Stimulated activated naive CD4-positive, alpha-beta T cell treated with Interleukin-2 at 50 U/mL for 16 hours (primary cell): ENCODE results near the gene ASIP.
"Not testable (repeated sequence)": the region's sequence is repeated elsewhere in the genome, so short reads cannot be mapped to it uniquely, and the experiment has no call there.

ENCODE experiments used
- DNase-seq: peaks from one replicate; lab custom pipeline; 2025; lab: John Stamatoyannopoulos, UW

ASIP gene

DNA sequence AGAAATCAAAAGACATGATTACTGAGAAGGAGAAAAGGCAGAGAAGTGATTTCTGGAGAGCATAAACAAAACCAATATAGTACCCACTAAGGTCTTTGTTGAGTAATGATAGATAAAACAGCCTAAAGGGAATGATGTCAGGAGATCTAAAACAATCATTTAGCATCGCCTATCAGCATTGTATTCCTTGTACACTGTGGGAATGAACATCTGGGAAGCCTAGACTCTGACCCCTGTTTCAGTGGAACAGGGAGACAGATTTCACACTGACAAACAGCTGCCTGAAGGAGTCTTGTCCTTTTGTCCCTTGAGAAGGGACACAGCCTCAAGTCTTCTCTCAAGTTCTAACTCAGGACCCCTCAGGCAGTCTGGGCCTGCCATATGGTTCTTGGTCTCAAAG, 1.7 kb downstream of the ASIP start:
- DNase-seq, result no peak

DNA sequence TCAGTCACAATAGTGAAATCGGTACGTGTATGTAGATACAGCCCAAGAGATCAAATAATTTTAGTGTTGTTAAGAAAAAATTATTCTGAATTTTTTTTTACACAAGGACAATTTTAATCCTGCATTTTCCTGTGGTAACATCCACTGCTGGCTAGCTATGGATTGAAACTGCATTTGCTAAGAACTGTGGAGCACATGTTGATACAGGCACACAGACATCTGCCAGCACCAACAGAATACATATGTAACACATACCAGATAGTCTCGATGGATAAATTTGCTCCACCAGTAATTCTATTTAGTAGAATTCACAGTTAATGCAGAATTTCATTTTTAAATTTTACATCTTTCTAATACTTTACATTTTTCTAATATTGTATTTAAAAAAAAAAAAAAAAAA, 2.2 kb downstream of the ASIP start:
- DNase-seq, result no peak

DNA sequence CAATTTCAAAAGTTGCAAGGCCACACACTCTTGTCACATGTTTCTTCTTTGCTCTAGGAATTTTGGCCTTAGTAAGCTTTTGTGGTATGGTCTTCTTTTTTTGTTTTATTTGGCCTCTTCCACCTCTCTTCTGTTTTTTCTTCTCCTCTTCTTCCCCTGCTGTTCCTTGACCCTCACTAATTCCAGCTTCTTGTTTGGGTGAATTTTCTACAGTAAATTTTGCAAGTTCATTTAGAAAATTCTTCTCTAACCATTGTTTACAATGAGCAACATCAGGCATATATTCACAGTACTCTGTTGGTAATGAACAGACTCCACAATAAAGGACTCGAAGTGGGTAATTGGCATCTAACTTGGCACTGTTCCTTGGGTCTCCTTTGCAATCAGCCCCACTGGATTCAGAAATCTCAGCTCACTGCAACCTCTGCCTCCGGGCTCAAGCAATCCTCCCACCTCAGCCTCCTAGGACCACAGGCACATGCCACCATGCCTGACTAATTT, 5.0 kb downstream of the ASIP start:
- DNase-seq, result no peak

DNA sequence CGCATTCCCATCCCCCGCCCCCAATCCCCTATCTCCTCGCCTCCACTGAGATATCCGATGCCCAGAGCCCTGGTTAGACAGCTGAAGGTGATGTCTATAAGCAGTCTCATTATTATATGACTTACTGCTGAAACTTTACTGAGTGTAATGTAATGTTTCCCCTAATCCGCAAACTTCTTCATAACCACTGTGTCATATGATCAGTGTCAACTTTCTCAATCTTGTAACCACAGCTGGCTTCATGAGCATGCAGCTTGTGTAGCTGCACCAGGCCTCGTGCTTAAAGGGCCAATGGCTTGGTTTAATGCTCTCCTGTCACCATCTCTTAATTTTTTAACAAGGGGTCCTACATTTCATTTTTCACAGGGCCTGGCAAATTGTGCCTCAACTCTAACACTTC, 8.1 kb downstream of the ASIP start:
- no peak for DNase-seq

DNA sequence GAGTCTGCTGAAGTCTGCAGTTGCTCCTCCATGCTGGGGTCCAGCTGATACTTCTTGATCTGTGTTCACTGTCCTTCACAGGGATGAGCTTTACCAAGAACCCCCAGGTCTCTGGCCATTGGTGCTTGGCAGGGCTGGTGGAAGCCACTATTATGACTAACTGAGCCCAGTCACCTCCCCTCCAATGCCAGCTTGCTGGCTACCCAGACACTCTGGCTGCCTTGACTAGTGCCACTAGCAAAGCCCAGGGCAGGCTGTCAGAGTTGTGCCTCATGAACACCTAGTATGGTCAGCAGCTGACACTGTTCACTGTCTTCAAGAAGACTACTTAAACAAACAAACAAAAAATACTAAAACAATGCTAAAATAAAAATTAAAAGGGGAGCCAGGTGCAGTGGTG, 8.8 kb downstream of the ASIP start:
- no peak for DNase-seq

DNA sequence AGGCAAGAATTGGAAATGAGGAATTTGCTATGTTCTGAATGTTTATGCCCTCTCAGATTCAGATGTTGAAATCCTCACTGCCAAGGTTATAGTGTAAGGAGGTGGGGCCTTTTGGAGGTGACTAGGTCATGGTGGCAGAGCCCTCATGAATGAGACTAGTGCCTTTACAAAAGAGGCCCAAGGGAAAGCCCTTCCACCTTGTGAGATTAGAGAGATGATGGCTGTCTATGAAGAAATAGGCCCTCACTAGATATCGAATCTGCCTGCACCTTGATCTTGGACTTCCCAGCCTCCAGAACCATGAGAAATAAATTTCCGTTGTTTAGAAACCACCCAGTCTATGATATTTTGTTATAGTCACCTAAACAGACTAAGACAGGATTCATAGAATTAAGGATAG, 10.4 kb downstream of the ASIP start:
- DNase-seq, result no peak

DNA sequence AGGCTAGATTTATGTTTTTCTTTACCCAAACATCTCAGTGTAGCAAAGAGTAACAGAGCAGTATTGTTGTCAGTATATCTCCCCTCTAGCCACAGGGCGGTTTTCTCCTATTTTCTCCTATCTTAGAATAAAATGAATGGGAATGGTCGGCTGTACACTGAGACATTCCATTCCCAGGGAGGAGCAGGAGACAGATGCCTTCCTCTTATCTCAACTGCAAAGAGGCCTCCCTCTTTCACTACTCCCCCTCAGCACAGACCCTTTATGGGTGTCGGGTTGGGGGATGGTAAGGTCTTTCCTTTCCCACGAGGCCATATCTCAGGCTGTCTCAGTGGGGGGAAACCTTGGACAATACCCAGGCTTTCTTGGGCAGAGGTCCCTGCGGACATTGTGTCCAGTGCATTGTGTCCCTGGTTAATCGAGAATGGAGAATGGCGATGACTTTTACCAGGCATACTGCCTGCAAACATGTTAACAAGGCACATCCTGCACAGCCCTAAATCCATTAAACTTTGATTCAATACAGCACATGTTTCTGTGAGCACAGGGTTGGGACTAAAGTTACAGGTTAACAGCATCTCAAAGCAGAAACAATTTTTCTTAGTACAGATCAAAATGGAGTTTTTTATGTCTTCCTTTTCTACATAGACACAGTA, 11.3 kb downstream of the ASIP start:
- not testable (repeated sequence) for DNase-seq

DNA sequence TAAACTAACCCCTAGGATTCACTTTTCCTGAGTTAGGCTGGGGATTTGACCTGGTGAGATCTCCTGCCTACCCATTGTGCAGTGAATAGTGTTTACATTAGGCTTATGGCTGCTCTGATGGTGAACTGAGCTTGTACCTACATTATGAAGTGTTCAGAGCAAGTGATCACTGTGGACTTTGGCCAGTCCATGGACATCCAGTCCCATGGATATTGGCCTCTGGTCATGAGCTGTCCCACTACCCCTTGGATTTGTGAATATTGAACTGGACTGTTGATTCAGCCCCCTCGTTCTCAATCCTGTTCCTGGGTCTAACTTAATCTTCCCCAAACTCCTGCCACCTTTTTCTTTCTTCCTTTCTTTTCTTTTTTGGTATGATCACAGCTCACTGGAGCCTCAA, 13.8 kb downstream of the ASIP start:
- no peak for DNase-seq

DNA sequence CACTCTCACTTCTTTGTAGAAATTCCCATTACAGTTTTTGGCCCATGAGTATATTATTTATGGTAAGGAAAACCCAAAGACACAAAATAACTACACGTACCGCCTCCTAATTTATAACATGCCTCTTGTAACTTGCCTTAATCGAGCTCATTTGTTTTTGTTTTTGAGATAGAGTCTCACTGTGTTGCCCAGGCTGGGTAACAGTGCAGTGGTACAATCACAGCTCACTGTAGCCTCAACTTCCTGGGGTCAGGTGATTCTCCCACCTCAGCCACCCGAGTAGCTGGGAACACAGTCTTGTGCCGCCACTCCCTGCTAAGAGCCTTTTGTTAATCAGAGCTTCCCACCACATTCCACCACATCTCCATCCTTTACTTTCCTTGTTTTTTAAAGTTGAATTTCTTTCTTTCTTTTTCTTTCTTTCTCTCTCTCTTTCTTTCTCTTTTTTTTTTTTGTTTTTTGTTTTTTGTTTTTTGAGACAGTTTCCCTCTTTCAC, 15.5 kb downstream of the ASIP start:
- DNase-seq, result no peak

DNA sequence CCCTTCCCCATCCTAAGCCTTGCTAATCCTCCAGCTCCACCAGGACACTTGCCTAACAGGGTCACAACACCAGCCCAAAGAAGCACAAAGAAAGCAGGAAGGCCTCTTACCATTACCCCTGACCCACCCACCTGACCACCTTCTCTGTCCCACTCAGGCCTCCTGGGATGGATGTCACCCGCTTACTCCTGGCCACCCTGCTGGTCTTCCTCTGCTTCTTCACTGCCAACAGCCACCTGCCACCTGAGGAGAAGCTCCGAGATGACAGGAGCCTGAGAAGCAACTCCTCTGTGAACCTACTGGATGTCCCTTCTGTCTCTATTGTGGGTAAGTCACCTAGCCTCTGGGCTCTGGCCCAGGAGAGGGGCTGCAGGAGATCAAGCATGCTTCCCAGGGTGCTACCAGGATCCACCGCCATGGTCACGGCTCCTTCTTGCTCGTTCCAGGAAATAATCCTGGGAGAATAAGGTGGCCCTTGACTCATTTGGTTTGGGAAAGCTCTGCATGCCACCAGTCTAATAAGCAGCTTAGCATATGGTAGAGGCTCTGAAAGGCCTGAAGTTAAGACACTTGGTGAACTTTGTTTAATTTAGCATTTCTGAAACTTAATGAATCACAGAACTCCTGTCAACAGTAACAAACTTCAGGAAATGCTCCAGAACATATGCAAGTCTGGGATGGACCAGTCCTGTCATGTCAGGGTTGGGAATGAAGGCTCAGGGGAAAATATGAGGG, 19.2 kb downstream of the ASIP start:
- DNase-seq, result no peak

DNA sequence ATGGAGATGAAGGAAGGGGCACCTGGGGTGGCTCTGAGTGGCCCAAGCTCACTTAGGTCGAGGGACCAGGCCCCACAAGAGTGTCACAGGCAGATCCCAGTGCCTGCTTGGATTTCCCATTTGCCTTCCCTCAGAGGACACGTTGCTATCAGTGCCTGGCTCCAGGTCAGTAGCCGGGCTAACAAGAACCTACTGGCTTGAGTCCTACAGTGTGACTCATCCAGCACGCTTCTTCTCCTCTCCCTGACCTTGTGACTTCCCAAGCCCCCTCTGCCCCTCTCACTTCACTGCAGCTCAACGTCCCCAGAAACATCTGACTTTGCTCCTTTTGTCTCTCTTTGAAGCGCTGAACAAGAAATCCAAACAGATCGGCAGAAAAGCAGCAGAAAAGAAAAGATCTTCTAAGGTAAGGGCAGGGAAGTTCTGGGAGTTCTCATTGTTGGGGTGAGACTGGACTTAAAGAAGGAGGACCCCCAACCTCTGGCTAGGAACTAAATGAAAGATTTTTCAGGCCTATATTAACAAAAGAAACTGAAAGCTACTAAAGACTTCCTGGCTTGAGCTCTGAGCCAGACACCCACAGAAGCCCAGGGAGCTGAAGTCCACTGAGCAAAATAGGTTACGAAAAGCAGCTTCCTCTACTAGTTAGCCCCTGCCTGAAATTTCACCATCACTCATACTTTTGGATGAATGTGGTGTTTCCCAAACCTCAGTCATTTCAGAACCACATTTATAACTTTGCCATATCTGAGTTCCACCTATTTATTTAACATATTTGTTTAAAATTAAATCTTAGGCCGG, 21.5 kb downstream of the ASIP start:
- no peak for DNase-seq

DNA sequence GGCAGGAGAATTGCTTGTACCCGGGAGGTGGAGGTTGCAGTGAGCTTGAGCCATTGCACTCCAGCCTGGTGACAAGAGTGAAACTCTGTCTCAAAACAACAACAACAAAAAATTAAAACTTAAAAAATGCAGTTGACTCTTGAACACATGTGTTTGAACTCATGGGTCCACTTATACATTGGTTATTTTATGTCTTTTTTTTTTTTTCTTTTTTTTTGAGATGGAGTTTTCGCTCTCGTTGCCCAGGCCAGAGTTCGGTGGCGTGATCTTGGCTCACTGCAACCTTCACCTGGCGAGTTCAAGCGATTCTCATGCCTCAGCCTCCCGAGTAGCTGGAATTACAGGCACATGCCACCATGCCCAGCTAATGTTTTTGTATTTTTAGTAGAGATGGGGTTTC, 22.2 kb downstream of the ASIP start:
- DNase-seq, result not testable (repeated sequence)

DNA sequence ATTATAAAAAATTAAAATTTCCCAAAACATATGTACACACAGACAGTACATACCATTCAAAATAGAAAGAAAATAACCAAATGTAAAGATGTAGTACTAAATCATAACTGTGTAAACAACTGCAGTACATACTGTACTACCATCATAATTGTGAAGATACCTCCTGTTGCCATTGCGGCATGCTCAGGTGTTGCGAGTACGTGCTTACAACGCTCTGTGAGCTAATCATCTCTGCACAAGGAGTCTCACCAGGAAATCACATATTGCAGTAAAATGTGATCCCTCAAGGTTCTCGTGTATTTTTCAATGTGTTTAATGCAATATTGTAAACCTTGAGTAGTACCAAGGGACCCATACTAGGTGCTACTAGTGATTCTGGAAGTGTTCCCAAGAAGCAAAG, 22.9 kb downstream of the ASIP start:
- no peak for DNase-seq

DNA sequence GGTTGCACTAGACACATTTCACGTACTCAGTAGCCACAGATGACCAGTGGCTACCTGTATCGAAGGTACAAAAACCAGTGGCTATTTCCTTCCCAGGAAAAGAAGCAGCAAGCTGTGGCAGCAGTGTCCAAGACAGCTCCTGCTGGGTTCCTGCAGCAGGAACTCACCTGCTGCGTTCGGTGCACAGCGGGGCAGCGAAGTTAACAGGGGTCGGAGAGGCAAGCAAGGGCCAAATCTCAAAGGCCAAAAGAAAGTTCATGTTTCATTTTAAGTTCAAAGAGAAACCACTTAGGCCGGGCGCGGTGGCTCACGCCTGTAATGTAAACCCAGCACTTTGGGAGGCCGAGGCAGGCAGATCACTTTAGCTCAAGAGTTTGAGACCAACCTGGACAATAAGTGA, 26.9 kb downstream of the ASIP start:
- DNase-seq, result no peak

DNA sequence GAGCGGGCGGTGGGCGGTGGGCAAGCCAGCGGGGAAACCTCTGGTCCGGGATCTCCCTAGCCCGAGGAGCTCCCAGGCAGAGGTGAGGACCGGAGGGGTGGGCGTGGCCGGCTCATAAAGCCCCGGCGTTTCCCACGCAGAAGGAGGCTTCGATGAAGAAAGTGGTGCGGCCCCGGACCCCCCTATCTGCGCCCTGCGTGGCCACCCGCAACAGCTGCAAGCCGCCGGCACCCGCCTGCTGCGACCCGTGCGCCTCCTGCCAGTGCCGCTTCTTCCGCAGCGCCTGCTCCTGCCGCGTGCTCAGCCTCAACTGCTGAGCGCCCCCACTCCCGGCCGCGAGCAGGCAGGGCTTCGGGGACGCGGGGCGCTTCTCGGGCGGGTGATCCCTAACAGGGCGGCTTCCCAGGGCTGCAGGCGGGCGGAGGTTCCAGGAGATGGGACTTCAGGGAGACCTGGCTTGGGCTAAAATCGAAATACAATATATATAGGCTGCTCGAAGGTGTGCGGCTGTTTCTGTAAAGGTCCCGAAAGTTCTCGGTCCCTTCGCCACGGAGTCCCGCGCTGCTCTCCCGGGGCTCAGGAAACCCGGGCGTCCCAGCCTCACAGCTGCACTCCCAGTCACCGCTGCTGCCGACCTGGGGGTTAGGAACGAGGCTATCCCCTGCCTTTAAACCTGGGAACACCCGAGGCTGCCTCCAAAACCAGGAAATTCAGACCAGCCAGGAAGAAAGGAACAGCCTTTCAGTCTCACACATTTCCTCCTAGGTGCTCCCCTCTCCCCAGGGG, 27.8 kb downstream of the ASIP start:
- no peak for DNase-seq

DNA sequence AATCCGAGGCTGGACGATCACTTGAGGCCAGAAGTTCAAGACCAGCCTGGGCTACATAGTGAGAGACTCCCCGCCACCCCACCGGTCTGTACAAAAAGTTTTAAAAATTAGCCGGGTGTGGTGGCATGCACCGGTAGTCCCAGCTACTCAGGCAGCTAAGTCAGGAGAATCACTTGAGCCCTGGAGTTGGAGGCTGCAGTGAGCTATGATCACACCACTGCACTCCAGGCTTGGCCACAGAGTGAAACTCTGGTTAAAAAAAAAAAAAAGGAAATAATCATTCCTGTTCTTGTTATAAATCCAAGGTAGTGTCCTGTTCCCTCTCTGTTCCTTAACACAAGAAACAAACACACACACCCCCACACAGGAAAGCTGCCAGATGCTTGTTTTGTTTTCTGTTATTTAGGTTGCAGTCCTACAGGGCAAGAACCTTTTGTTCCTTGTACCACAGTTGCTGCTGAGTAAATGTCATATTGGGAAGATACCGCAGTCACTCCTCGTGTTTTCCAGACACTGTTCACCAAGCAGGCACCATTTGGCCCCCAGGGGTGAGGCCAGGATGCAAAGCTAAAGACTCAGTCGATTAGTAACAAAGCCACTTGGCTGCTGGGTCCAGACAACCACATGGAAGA, 28.9 kb downstream of the ASIP start:
- no peak for DNase-seq

DNA sequence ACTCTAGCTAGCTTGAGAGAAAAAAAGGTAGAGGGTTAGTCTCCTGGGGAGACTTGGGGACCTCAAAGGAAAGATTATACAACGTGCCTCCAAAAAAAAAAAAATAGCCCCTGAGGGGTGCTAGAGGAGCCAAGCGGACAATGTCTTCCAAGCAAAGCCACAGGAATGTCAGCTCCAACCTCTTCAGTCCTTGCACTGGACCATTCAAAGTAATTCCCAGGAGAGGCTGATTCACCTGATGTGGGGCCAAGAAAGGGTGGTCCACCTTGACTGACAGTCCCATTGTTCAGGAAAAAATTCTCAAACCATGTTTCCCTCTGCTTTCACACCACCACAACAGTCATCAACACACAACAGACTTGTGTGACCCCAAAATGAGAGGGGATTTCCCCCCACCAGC, 30.7 kb downstream of the ASIP start:
- no peak for DNase-seq

DNA sequence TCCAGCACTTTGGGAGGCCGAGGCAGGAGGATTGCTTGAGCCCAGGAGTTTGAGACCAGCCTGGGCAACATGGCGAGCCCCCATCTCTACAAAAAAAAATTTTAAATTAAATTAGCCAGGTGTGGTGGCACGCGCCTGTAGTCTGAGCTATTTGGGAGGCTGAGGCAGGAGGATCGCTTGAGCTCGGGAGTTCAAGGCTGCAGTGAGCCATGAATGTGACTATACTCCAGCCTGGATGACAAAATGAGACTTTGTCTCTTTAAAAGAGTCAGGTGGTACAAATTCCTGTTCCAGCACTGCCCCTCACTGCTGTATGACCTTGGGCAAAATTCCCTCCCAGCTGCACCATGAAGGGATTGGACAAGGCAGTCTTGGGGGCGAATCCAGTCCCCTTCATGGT, 33.5 kb downstream of the ASIP start:
- no peak for DNase-seq

DNA sequence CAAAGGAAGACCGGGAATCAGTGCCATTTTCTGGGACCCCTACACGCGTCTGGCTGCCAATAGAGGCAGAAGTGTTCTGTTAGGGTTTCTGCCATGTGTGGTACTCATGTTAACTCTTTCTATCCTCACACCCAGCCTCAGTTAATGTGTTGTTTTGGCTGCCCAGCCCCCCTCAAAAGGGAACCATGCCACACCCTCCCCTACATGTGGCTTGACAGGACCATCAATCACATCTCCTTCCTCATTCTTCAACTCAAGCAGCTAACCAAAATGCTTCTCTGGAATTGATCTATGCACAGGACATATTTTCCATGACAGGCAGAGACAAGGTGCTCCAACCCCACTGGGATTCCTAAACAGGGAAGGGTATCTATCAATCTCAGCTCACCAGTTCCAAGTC, 40.0 kb downstream of the ASIP start:
- DNase-seq, result no peak

DNA sequence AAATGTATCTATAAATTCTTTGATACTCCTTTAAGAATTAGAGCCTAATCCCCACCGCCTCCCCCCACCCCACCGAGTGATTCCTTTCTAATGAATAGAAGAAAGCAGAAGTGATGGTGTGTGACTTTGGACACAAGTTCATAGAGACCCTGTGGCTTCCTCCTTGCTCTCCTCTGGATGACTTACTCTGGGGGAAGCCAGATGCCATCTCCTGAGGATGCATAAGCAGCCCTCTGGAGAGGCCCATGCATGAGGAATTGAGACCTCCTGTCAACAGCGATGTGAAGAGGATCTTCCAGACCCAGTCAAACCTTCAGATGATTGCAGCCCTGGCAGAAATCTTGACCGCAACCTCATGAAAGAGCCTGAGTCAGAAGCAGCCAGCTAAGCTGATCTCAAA, 40.8 kb downstream of the ASIP start:
- DNase-seq, result no peak

DNA sequence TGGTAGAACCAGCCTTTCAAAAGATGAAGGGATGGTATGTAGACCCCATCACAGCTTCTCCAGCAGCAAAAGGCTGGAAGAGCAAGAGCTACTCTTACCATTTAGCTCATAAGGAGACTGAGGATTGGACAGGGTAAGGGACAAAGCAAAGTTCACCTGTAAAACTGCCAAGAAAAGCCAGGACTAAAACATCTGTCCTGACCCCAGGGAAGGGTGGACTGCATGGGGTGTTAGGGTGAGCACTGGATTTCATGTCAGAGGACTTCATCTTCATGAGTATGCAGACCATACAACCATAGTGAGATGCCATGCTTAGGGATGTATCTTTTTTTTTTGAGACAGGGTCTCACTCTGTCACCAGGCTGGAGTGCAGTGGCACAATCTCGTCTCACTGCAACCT, 42.6 kb downstream of the ASIP start:
- no peak for DNase-seq

DNA sequence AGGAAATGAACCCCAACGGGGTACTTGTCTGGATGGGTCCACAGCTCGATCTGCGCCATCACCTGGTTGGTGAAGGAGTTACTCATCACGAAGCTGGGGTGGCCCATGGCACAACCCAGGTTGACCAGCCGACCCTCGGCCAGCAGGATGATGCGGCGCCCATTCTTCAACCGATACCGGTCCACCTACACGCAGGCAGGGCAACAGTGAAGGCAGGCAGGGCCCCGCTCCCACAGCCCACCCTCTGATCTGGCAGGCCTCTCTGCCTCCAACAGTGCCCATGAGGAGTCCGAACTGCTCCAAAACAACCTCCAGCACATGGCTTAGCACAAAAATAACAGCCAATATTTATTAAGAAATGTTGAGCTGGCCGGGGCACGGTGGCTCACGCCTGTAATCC, 44.2 kb downstream of the ASIP start:
- DNase-seq, result no peak
